GM12878 (cell line): ENCODE data around the gene SERPINB6. TPM values are rescaled to one million over a fixed set of nuclear protein-coding genes. Genes with fewer than 3 reads are reported as not detected.

Experiments used
- ATAC-seq: fragments of 200-7000 bp; cut with Tn5 transposase; 3 replicates; pipeline ENCODE4 v1.9.1; 2020; ENCODE audit warnings: mild to moderate bottlenecking, moderate library complexity
- BruUV-seq: library from RNA; stranded (reverse); fragments of 400-500 nt; replicated peaks from 2 replicates; lab custom pipeline; 2021; lab: Mats Ljungman, UMichigan
- CTCF ChIA-PET: fragments of 300-600 bp; sonication (Branson Sonifier 250); formaldehyde crosslinking; extraction: SDS; loops from one replicate; lab custom pipeline; 2021; ENCODE audit warnings: inconsistent platforms; lab: Yijun Ruan, JAX
- POLR2A ChIA-PET: fragments of 350-600 bp; formaldehyde crosslinking; extraction: SDS; loops from one replicate; lab custom pipeline; 2021; ENCODE audit warnings: inconsistent platforms; lab: Charles Lee
- RAD21 ChIA-PET: fragments of 300-600 bp; sonication (Branson Sonifier 250); formaldehyde crosslinking; loops from one replicate; lab custom pipeline; 2023; ENCODE audit warnings: antibody characterized with exemption; ENCODE audit not compliant: unreplicated experiment; lab: Charles Lee
- SMC1A ChIA-PET: fragments of 300-600 bp; sonication (Branson Sonifier 250); formaldehyde crosslinking; loops from one replicate; lab custom pipeline; 2023; ENCODE audit not compliant: unreplicated experiment, uncharacterized antibody; lab: Charles Lee
- DNase-seq: peaks from one replicate; pipeline ENCODE4 v3.0.0-alpha.2; 2011; ENCODE audit warnings: low read depth, low spot score
- FAIRE-seq: peaks from 3 replicates; lab custom pipeline; 2011; peaks lifted over from hg19 to GRCh38; lab: Jason Lieb, UNC
- H2AFZ ChIP-seq: 2 replicates; pipeline ENCODE4 v1.6.0; 2011; ENCODE audit warnings: low read depth, low read length, control low read depth; ENCODE audit not compliant: control insufficient read depth
- H3K27ac ChIP-seq: 2 replicates; pipeline ENCODE4 v1.5.1; 2011; ENCODE audit warnings: control low read depth; ENCODE audit not compliant: control insufficient read depth, insufficient read depth
- H3K27me3 ChIP-seq, 2 experiments: replicated peaks in 1 of 2; 2 replicates each; pipeline versions ENCODE4 v1.6.0 to v1.6.1; 2011; ENCODE audit warnings: low read length in 1 of 2; ENCODE audit not compliant: control insufficient read depth in 2 of 2, insufficient read depth in 2 of 2
- H3K36me3 ChIP-seq, 2 experiments: 2 replicates each; pipeline ENCODE4 v1.5.1; 2011; ENCODE audit warnings: low read length in 1 of 2; ENCODE audit not compliant: control insufficient read depth in 2 of 2, insufficient read depth in 2 of 2
- H3K4me1 ChIP-seq: 2 replicates; pipeline ENCODE4 v1.6.1; 2011; ENCODE audit warnings: mild to moderate bottlenecking, low read length, moderate library complexity, mixed read lengths; ENCODE audit not compliant: control insufficient read depth, insufficient read depth
- H3K4me2 ChIP-seq: 2 replicates; pipeline ENCODE4 v1.6.0; 2011; ENCODE audit warnings: control low read depth; ENCODE audit not compliant: control insufficient read depth, insufficient read depth
- H3K4me3 ChIP-seq: fragments of 200-600 bp; sonication (generic); 2 replicates; pipeline ENCODE4 v1.5.1; 2016
- H3K79me2 ChIP-seq: 2 replicates; pipeline ENCODE4 v1.6.0; 2011; ENCODE audit warnings: low read length; ENCODE audit not compliant: control insufficient read depth, insufficient read depth
- H3K9ac ChIP-seq: 2 replicates; pipeline ENCODE4 v1.8.0; 2011; ENCODE audit warnings: low read length, control low read depth, mixed read lengths; ENCODE audit not compliant: control insufficient read depth, insufficient read depth
- H3K9me3 ChIP-seq: replicated peaks from 3 replicates; pipeline ENCODE4 v1.5.1; 2011; ENCODE audit warnings: mild to moderate bottlenecking, low read length; ENCODE audit not compliant: control insufficient read depth, insufficient read depth
- H4K20me1 ChIP-seq: 2 replicates; pipeline ENCODE4 v1.6.0; 2011; ENCODE audit not compliant: control insufficient read depth, insufficient read depth
- CHD1 ChIP-seq: IDR thresholded peaks from 2 replicates; pipeline ENCODE4 v1.6.1; 2012; ENCODE audit warnings: low read depth, low read length, improper control_type of control experiment
- CHD4 ChIP-seq: fragments of 200-600 bp; sonication (generic); IDR thresholded peaks from 2 replicates; pipeline ENCODE4 v1.6.1; 2016; ENCODE audit warnings: mild to moderate bottlenecking
- JUND ChIP-seq: IDR thresholded peaks from 2 replicates; pipeline ENCODE4 v1.6.1; 2012; ENCODE audit warnings: low read depth, mild to moderate bottlenecking, low read length, improper control_type of control experiment, moderate library complexity
- NBN ChIP-seq: fragments of 450-650 bp; IDR thresholded peaks from 2 replicates; pipeline ENCODE4 v1.6.1; 2016
- NFXL1 ChIP-seq: fragments of 450-650 bp; IDR thresholded peaks from 2 replicates; pipeline ENCODE4 v1.6.1; 2017; ENCODE audit warnings: antibody characterized with exemption, mild to moderate bottlenecking, borderline replicate concordance
- SIX5 ChIP-seq: IDR thresholded peaks from 2 replicates; pipeline ENCODE4 v1.6.1; 2011; ENCODE audit warnings: mild to moderate bottlenecking, low read depth, low read length, moderate library complexity; ENCODE audit not compliant: severe bottlenecking
- TARDBP ChIP-seq: IDR thresholded peaks from 2 replicates; pipeline ENCODE4 v1.6.1; 2016; ENCODE audit warnings: borderline replicate concordance
- WGBS: methylation state at CpG from one replicate; pipeline ENCODE4 v1.1.6; 2016; ENCODE audit warnings: low lambda C conversion rate; ENCODE audit not compliant: insufficient replicate concordance, insufficient coverage; ENCODE audit errors: missing lambda C conversion rate; 5-methylcytosine and 5-hydroxymethylcytosine counted together
- in situ Hi-C: fragments of 300-500 bp; cut with MboI; formaldehyde crosslinking; loops from 9 replicates; pipeline ENCODE4 v1.14.3; 2018; ENCODE audit warnings: mixed read lengths
- intact Hi-C: fragments of 100-400 bp; cut with micrococcal nuclease; formaldehyde crosslinking; loops from one replicate; pipeline ENCODE4 v1.14.2; 2022; ENCODE audit not compliant: unreplicated experiment
- polyA plus RNA-seq, 11 experiments: library from polyadenylated mRNA; depleted of rRNA in 4 of 11; unstranded in 6 of 11; stranded (reverse) in 5 of 11; fragments of >200 nt; fragmentation: Nextera tagmentation in 4 of 11; fragmentation: Illumina TruSeq in 1 of 11; extraction: Ambion mirVana in 4 of 11; extraction: Trizol in 1 of 11; gene quantifications; 1 replicate in 1 of 11; 2 replicates in 10 of 11; pipeline versions ENCODE4 v1.2.1 to v1.2.3, GENCODE V29; 2011 to 2016; ENCODE audit warnings: inconsistent platforms in 2 of 11, missing spikeins in 2 of 11, low read depth in 1 of 11
- total RNA-seq, 4 experiments: library from RNA; depleted of rRNA in 3 of 4; stranded (reverse); fragments of >200 nt in 3 of 4; fragmentation: Illumina TruSeq in 1 of 4; extraction: Trizol in 1 of 4; gene quantifications; 2 replicates each; pipeline versions ENCODE4 v1.2.1 to v1.2.3, GENCODE V29; 2013 to 2021
- TF ChIP-seq, protein P1 (sequence below): IDR thresholded peaks from 2 replicates; pipeline ENCODE4 v1.6.1; 2012; ENCODE audit warnings: low read depth, low read length, improper control_type of control experiment

Gene SERPINB6
- total and polyA plus RNA-seq, 10 of the 15 experiments (the other 5 are each of a cell fraction or from before 2014, with no cell fraction given): 0.37 to 2.2 (median 0.68) TPM; not detected in 1

DNA sequence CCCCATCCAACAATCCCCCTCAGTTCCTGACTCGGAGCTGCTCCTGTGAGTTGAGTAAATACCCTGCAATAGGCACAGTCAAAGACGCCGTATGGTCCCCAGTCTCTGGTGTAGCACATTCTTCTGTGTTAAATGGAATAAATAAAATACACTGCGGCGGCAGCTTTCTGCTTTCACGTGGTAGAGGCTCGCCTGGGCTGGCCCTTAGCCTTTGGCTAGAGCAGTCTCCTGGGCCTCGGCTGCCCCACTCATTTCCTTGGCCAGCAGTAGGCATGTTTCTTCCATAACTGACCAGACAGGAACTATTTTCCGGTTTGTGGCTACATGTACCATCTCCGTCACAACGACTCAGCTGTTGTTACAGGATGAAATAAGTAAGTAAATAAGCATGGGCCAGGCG, 20.7 kb downstream of the SERPINB6 start:
- RAD21 ChIA-PET: interaction anchor here (0.6 kb wide), 1 partner anchor 20 kb away, joined by 3 read pairs; no protein-coding TSS in a partner anchor
- BruUV-seq: no TSS peak
- peaks cover 6 to 8% of the 10 kb centered on the region in 2 experiments for H3K27me3 ChIP-seq
- no peaks in the 10 kb centered on the region for H3K79me2 ChIP-seq
- SMC1A ChIA-PET: interaction anchor here (1.2 kb wide), 1 partner anchor 9 kb away, joined by 3 read pairs; no protein-coding TSS in a partner anchor
- WGBS: 66% methylated on average over 12 of the region's 12 CpGs
- H3K36me3 ChIP-seq: no peaks in the 10 kb centered on the region
- peaks cover 7% of the 10 kb centered on the region for H3K4me1 ChIP-seq
- intact Hi-C loops: no loop called here
- no peak overlapping the region for H3K4me2 ChIP-seq
- in situ Hi-C loops: no loop called here
- no peak overlapping the region for H3K4me3 ChIP-seq
- no peak overlapping the region for H3K27ac ChIP-seq
- no peak for FAIRE-seq
- CTCF ChIA-PET: interaction anchor here (0.6 to 1.5 kb wide), 3 partner anchors 11 to 107 kb away, joined by 3 to 6 read pairs (median 4); no protein-coding TSS in a partner anchor
- no peak overlapping the region for H3K9ac ChIP-seq
- ATAC-seq: no peak
- POLR2A ChIA-PET: no interaction called here
- H2AFZ ChIP-seq: no peak overlapping the region
- TF ChIP-seq CHD1: no peak
- TF ChIP-seq, protein P1, sequence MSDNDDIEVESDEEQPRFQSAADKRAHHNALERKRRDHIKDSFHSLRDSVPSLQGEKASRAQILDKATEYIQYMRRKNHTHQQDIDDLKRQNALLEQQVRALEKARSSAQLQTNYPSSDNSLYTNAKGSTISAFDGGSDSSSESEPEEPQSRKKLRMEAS: no peak
- TF ChIP-seq CHD4: no peak
- DNase-seq: no peak
- peaks cover 1% of the 10 kb centered on the region; the same call in 1 of the 3 replicates for H3K9me3 ChIP-seq
- H4K20me1 ChIP-seq: no peaks in the 10 kb centered on the region

DNA sequence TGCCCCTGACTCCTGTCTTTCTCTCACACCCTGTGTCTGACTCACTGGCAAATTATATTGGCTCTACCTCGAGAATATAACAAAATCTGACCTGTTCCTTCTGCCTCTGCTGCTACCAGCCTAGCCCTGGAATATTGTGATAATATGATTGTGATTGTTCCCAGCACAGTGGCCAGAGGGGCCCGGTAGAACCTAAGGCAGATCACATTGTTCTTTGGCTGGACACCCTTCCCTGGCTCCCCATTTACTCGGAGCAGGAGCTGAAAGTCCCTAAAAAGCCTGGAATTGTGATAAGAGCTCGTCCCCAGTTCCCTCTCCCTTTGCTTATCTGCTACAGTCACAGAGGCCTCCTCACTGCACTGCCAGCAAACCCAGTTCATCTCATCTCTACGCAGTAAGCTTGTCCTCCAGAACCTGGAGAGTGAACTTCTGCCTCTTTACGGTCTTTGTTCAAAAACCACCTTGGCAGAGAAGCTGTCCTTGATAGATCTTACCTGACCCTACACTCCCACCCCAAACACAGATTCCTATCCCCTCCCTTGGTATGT, 21.8 kb downstream of the SERPINB6 start:
- no peaks in the 10 kb centered on the region for H3K36me3 ChIP-seq
- TF ChIP-seq NFXL1: no peak
- TF ChIP-seq TARDBP: no peak
- no peak for TF ChIP-seq SIX5
- no peak for TF ChIP-seq NBN
- TF ChIP-seq JUND: no peak
- no peak overlapping the region for H3K4me2 ChIP-seq
- DNase-seq: no peak
- no peak overlapping the region for H2AFZ ChIP-seq
- H3K79me2 ChIP-seq: no peaks in the 10 kb centered on the region
- RAD21 ChIA-PET: no interaction called here
- no peak overlapping the region for H3K9ac ChIP-seq
- WGBS: 55% methylated on average over 6 of the region's 6 CpGs
- H3K27me3 ChIP-seq: peaks cover 6 to 8% of the 10 kb centered on the region in 2 experiments
- no peak for ATAC-seq
- intact Hi-C loops (no loop called here), in situ Hi-C loops (loop anchor here (25.0 kb wide), 1 partner anchor 1362 kb away; no protein-coding TSS in a partner anchor)
- H3K9me3 ChIP-seq: peaks cover 6% of the 10 kb centered on the region; the same call in 1 of the 3 replicates
- BruUV-seq: no TSS peak
- CTCF ChIA-PET: interaction anchor here (0.7 to 1.5 kb wide), 2 partner anchors 9 to 108 kb away, joined by 3 to 6 read pairs; partner anchors contain the start of gene SERPINB1
- SMC1A ChIA-PET: interaction anchor here (0.6 to 1.2 kb wide), 2 partner anchors 8 to 13 kb away, joined by 3 read pairs; no protein-coding TSS in a partner anchor
- no peak for FAIRE-seq
- no peak overlapping the region for H3K27ac ChIP-seq
- H4K20me1 ChIP-seq: no peaks in the 10 kb centered on the region
- POLR2A ChIA-PET: no interaction called here
- H3K4me3 ChIP-seq: no peak overlapping the region
- H3K4me1 ChIP-seq: peaks cover 7% of the 10 kb centered on the region
